GM19035 (cell line): ENCODE results near the gene ZCRB1.
"Not testable (repeated sequence)": the region's sequence is repeated elsewhere in the genome, so short reads cannot be mapped to it uniquely, and the experiment has no call there.

ENCODE experiments used
- ATAC-seq: cut with Tn5 transposase; IDR thresholded peaks from one replicate; pipeline ENCODE4 v1.9.1; 2021; ENCODE audit not compliant: unreplicated experiment

ZCRB1 gene

GRCh38 chr12:42330097-42330496 lies 4.2 kb upstream of the ZCRB1 start:
- ATAC-seq = not testable (repeated sequence)

GRCh38 chr12:42327227-42327590 lies 1.3 kb upstream of the ZCRB1 start:
- no peak for ATAC-seq

- peak; percentile 26 for ATAC-seq
Observed at GRCh38 chr12:42326541-42327226, 790 bp upstream of the ZCRB1 start.

- no peak for ATAC-seq
Observed at GRCh38 chr12:42325326-42325652, 605 bp downstream of the ZCRB1 start.

- ATAC-seq = no peak
Observed at GRCh38 chr12:42323856-42324255, 2.0 kb downstream of the ZCRB1 start.

- ATAC-seq = no peak
Observed at GRCh38 chr12:42322567-42322966, 3.3 kb downstream of the ZCRB1 start.

- ATAC-seq = no peak
Observed at GRCh38 chr12:42320796-42321195, 5.1 kb downstream of the ZCRB1 start.

- no peak for ATAC-seq
Observed at GRCh38 chr12:42315108-42315507, 10.8 kb downstream of the ZCRB1 start.

- no peak for ATAC-seq
Observed at GRCh38 chr12:42309996-42310395, 15.9 kb downstream of the ZCRB1 start.

- ATAC-seq = no peak
Observed at GRCh38 chr12:42308390-42308789, 17.5 kb downstream of the ZCRB1 start.

- no peak for ATAC-seq
Observed at GRCh38 chr12:42306297-42306696, 19.6 kb downstream of the ZCRB1 start.

- peak; percentile 81 for ATAC-seq
Observed at GRCh38 chr12:42299392-42300308, 26.2 kb downstream of the ZCRB1 start.

- ATAC-seq = no peak
Observed at GRCh38 chr12:42298887-42299286, 27.0 kb downstream of the ZCRB1 start.

GRCh38 chr12:42296503-42297109 lies 29.3 kb downstream of the ZCRB1 start:
- ATAC-seq = no peak

GRCh38 chr12:42291680-42292079 lies 34.2 kb downstream of the ZCRB1 start:
- ATAC-seq = no peak

- no peak for ATAC-seq
Observed at GRCh38 chr12:42288544-42288943, 37.4 kb downstream of the ZCRB1 start.

- ATAC-seq = no peak
Observed at GRCh38 chr12:42286741-42287140, 39.2 kb downstream of the ZCRB1 start.

GRCh38 chr12:42285431-42285830 lies 40.5 kb downstream of the ZCRB1 start:
- no peak for ATAC-seq

GRCh38 chr12:42284876-42285275 lies 41.0 kb downstream of the ZCRB1 start:
- ATAC-seq = no peak

GRCh38 chr12:42284157-42284556 lies 41.7 kb downstream of the ZCRB1 start:
- ATAC-seq = no peak

- ATAC-seq = no peak
Observed at GRCh38 chr12:42283739-42284138, 42.2 kb downstream of the ZCRB1 start.

- no peak for ATAC-seq
Observed at GRCh38 chr12:42282294-42282693, 43.6 kb downstream of the ZCRB1 start.
